GM20431 (cell line): Measurements from ENCODE around the gene RABGAP1L.
"Not testable (repeated sequence)": the region's sequence is repeated elsewhere in the genome, so short reads cannot be mapped to it uniquely, and the experiment has no call there.

Source experiments
- in situ Hi-C: fragments of 300-500 bp; cut with MseI, MboI; formaldehyde crosslinking; loops from one replicate; pipeline ENCODE4 v1.15.0; 2020; ENCODE audit warnings: low sequenced_read_pairs; ENCODE audit not compliant: unreplicated experiment

The RABGAP1L gene

DNA sequence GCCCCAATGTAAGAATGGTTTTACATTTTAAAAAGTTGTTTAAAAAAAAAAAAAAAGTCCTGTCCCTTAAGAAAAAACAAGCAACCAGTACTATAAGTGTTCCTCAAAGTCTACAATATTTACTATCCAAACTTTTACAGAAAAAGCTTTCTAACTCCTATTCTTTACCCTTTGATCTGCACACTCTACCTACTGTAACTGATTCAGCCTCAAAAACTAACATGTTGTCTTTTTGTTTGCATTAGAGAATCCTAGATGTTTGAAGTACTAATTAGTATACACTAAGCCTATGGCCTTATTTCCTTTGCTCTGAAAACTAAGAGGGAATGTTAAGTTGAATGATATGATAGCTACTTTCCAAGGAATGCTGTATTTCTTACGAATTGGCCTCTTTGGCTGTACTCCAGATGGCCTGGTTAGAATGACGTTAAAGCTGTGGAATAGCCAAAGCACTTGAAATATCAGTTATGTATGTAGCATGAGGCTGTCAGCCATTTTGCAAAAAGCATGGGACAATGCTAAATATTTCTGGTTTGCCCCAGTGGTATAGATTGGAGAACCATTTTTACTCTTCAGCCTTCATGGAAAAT, 523.2 kb downstream of the RABGAP1L start:
- in situ Hi-C loops, result no loop called here

DNA sequence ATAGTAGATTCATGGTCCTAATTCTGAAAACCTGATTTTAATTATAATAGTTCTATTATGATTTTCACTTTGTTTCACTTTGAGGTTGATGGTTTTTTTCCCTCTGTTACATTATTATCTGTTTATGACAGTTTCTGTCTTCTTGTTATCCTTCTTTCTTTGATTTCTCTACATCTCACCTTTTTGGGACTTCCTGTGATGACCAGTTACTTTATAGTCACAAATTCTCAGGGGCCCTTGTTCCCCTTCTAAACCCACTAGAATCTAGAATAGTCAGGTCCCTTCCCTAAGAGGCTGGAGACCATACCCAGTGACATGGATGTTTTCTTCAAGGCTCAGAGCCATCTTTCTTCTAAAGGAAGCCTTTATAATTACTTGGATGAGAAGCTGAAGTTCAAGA, 526.9 kb downstream of the RABGAP1L start:
- in situ Hi-C loops, result no loop called here

DNA sequence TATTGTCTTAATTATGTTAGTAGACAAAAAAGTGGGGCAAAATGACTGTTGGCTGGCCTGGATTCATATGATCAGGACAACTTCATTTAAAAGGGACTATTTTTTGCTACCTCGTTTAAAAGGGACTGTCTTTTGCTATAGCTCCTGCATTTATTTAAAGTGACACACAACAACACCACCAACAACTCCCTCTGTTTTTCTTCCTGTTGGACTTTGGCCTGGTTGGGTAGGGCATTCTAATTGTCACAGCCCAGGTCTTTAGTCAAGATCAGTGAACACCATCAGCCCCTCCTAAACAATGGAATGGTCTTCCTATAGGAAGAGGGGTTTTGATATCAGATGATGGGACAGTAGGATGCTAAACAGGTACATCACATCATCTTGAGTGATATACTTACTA, 530.2 kb downstream of the RABGAP1L start:
- in situ Hi-C loops, result no loop called here

DNA sequence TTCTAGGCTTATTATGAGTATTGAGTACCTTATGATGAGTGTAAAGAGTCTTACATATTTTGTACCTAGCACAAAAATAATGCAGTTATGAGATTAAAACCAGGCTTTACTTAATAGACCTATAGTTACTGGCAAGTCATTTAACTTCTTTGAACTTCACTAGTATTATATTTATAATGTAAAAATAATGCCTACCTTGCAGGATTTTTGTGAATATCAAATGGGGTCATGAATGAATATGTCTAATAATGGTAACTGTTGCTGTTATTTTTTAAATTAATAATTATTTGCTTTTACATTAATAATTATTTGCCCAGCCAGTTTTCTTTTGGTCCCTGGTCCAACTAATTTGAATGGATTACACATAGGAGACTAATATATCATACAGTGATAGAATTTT, 530.9 kb downstream of the RABGAP1L start:
- in situ Hi-C loops, result no loop called here

DNA sequence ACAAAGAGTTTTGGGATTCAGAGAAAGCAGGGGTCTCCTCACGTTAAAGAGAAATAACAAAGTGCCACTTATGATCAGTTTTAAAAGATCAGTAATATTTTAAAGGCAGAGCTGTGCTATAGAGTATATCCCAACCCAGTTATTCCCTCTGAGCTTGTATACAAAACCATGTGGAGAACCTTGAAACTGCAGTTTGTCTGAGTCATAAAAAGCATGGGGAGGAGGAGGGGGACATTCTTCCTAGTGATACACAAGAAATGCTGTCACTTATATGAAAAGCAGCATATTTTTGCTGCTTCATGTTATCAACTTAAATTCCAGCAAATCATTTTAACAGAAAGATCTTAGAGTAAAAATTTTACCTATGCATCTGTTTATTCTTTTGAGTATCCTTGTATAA, 533.0 kb downstream of the RABGAP1L start:
- in situ Hi-C loops, result no loop called here

DNA sequence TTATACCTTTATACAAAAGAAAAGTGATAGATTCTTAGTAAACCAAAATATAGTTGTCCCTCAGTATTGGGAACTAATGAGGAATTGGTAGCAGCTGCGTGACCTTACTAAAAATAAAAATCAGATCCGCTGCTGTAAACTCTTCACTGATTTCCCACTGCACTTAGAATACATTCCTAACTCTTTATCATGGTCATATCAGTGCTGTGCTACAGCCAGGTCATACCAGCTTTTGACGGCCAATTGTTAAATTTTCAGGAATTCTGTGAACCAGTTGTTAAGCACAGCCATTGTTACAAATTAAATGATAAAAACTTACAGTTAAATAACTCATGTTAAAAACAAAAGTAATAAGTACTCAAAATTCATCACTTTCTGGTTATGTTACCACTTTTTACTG, 533.8 kb downstream of the RABGAP1L start:
- in situ Hi-C loops, result no loop called here

DNA sequence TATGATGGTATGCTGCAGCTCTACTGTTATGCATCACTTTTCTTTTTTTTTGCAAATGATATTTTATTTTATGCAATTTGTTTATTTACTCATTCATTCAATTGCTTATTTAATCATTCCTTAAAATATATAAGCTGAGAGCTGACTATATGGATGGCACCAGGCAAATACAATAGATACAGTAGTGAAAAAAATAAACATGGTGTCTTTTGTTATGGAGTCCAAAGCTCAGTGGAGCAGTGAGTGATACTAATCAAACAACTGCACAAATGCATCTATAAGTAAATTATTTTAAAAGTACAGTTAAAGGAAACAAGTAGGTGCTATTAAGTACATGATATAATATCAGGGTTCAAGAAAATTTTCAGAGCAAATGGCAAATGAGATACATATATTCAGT, 534.2 kb downstream of the RABGAP1L start:
- in situ Hi-C loops, result not testable (repeated sequence)

DNA sequence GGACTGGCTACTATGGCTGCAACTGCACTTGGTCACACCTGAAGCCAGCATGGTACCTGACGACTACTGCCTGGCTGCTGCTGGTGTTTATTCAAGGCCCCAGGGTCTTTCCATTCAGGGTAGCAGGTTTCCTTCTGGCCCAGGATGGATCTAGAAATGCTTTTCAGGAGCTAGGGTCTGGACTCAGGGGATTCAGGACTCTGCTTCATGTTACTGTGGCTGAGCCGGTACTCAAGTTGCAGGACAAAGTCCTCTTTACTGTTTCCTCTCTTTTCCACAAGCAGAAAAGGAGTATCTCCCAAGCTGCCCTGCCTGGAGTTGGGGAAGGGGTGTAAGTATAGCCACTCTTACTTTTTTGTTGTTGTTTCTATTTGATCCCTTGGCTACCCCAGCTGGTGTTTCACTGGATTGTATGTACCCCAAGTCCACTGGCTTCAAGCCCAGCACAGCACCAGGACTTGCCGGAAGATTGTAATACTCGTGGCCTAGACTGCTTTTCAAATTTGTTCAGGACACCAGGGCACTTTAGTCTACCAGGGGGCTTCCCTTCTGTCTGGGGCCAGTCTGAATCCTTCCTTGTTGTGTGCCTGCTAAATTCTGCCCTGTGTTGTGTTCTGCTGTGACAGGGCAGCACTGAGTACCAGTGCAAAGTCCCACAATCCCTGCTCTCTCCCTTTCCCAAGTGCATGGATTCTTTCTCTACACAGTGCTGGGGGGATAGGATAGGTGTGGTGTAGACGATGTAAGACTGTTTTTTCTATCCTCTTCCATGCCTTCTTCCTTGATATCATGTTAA, 536.9 kb downstream of the RABGAP1L start:
- in situ Hi-C loops, result no loop called here

DNA sequence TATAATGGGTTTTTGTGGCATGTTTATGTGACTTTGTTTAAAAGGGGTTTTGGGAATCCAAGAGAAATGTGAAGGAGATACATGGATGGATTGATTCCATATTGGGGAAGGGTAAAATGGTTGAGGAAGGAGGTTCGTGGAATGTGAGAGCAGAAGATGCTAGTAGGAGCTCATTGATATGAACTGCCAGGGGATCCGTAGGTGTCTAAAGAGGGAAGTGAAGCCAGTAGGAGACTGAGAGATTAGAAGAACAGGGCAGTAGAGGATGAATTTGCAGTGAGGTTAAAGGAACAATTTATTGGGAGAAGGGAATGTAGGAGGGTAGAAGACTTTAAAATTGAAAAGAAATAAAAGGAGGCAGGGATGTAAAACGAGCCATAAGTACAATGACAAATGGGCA, 541.0 kb downstream of the RABGAP1L start:
- in situ Hi-C loops, result no loop called here

DNA sequence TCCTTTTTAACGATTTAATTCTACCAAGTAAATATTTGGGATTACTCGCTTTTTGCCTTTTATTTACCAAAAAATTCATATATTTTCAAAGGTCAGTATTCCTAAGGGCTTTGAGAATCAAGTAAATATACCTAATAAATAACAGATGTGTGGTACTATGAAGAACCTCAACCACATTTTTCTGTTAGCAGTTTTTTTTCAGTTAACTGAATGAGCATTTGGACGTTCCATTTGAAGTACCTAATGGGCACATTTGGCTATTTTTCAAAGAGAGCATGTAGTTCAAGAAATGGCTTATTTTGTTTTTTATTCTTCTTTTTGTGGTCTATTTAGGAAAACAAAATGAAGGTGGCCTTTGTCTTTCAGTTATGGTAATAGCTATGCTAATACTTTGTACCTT, 541.5 kb downstream of the RABGAP1L start:
- in situ Hi-C loops, result no loop called here

DNA sequence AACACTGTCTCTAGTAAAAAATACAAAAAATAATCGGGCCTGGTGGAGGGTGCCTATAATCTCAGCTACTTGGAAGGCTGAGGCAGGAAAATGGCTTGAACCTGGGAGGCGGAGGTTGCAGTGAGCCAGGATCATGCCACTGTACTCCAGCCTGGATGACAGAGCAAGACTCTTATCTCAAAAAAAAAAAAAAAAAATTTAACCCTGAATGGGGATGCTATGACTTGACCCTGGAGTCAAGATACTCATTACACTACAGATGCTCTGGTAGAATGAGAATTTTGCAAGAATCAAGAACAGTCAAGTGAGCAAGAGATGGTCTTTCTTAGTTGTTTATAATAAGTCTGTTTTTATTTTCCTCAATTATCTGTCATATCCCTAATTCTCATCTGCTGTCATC, 542.2 kb downstream of the RABGAP1L start:
- in situ Hi-C loops, result no loop called here

DNA sequence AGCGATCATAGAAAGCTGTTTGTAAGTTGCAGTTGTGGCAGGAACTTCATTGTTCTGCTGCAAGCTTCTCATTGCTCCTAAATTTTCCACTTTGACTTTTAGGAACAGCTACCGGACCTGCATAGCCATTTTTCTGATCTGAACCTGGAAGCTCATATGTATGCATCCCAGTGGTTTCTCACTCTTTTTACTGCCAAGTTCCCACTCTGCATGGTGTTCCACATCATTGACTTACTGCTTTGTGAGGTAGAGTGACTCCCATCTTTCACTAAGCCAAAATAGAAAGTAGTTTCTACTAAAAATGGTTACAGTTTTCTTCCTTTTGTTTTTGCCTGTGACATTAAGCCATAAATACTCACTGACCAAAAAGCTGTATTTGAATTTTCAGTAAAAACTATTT, 542.7 kb downstream of the RABGAP1L start:
- in situ Hi-C loops, result no loop called here

DNA sequence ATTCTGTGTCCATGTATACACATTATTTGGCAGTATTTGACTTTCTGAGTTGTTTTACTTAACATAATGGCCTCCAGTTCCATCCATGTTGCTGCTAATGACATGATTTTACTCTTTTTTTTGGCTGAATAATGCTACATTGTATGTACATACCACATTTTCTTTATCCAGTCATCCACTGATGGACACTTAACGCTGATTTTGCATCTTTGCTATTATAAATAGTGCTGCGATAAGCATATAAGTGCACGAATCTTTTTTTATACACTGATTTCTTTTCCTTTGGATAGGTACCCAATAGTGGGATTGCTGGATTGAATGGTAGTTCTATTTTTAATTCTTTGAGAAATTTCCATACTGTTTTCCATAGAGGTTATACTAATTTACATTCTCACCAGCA, 544.0 kb downstream of the RABGAP1L start:
- in situ Hi-C loops, result no loop called here

DNA sequence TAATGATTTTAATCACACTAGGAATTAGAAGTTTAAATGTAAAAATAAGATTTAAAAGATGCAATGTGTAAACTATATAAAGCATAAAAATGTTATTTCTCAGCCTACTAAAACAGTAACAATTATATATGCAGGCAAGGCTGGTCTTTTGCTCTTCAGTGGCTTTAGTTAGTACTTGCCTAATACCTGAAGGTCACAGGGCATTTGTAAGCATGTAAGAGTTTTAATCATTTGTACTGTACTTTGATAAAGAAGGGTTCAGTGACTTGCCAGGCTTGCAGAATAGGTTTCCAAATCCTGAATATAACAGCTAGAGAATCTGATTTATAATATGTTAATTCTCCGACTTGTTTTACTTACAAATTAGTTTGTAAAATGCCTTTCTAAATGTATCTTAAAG, 545.0 kb downstream of the RABGAP1L start:
- in situ Hi-C loops, result no loop called here

DNA sequence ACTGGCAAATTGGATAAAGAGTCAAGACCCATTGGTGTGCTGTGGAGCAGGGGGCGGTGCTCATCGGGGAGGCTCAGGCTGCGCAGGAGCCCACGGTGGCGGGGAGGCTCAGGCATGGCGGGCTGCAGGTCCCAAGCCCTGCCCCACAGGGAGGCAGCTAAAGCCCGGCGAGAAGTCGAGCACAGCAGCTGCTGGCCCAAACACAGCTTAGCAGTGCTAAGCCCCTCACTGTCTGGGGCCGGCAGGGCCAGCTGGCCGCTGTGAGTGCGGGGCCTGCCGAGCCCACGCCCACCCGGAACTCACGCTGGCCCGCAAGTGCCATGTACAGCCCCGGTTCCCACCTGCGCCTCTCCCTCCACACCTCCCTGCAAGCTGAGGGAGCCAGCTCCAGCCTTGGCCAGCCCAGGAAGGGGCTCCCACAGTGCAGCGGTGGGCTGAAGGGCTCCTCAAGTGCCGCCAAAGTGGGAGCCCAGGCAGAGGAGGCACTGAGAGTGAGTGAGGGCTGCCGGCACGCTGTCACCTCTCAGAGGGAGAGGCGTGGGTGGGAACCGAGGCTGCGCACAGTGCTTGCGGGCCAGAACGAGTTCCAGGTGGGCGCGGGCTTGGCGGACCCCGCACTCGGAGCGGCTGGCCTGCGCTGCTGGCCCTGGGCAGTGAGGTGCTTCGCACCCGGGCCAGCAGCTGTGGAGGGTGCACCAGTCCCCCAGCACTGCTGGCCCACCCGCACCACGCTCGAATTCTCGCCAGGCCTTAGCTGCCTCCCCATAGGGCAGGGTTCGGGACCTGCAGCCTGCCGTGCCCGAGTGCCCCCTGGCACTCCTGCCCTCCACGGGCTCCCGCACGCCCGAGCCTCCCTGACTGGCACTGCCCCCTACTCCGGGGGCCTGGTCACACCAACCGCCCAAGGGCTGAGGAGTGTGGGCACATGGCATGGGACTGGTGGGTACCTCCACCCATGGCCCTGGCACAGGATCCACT, 551.8 kb downstream of the RABGAP1L start:
- in situ Hi-C loops, result no loop called here

DNA sequence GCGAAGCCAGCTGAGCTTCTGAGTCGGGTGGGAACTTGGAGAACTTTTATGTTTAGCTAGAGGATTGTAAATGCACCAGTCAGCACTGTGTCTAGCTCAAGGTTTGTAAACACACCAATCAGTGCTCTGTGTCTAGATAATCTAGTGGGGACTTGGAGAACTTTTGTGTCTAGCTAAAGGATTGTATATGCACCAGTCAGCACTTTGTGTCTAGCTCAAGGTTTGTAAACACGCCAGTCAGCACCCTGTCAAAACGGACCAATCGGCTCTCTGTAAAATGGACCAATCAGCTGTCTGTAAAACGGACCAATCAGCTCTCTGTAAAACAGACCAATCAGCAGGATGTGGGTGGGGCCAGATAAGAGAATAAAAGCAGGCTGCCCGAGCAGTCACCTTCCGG, 552.5 kb downstream of the RABGAP1L start:
- in situ Hi-C loops, result not testable (repeated sequence)

DNA sequence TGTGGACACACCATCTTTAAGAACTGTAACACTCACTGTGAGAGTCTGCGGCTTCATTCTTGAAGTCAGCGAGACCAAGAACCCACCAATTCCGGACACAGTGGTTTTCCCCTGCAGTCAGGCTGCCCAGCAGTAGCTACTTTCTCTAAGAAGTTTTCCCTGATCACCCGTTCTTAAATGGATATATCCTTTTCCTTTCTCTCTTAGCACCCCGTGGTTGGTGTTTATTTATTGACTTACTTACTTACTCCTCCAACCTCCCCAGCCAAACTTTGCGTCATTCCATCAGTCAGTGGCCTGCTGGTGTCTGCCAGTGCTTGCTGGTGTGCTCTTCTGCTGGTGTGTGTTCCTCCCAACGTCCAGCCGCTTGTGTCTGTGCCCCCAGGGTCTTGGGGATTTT, 553.2 kb downstream of the RABGAP1L start:
- in situ Hi-C loops, result no loop called here

DNA sequence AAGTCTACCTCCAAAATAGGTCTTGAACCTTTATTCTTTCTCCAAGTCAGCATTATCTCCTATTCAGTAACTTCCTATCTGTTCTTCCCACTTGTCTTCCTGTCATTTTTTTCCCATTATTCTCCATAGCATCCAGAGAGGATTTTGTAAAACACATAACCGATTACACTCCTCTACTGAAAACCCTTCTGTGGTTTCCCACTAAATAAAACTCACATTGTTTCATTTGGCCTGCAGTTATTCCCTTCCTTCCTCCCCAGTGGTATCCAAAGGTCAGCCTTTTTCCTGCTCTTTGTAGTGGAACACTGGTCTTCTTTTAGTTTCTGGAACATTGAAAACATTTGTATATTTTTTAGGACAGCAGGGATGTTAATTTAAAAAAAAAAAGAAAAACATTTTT, 554.5 kb downstream of the RABGAP1L start:
- in situ Hi-C loops, result no loop called here

DNA sequence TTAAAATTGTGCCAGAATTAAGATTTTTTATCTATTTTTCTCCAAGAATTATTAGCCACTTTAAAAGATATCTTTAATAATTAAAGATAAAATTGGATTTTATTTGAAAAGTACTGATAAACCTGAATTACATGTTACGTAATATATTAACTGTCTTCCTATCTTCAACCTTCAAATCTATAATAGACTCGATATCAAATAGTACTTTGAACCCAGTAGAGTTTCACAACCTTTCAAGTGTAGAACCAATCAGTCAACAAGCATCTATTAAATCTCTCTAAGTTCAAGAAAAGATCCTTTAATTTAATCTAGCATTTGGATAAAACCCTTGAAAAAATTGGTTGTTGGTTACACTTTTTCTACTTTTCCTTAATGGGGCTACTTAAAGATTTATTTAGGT, 559.9 kb downstream of the RABGAP1L start:
- in situ Hi-C loops, result no loop called here

DNA sequence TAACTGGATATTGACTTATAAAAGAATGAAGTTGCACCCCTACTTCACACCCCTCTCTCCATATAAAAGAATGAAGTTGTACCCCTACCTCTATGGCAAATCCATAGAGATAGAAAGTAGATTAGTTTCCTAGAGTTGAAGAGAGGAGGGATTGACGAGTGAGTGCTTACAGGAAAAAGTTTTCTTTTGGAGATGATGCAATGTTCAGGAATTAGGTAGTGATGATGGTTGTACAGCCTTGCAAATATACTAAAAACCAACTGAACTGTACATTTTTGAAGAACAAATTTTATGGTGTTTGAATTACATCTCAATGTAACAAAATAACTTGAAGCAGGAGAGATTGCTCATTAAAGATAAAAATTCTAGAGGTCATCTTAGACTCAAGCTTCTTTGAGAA, 561.3 kb downstream of the RABGAP1L start:
- in situ Hi-C loops, result no loop called here

DNA sequence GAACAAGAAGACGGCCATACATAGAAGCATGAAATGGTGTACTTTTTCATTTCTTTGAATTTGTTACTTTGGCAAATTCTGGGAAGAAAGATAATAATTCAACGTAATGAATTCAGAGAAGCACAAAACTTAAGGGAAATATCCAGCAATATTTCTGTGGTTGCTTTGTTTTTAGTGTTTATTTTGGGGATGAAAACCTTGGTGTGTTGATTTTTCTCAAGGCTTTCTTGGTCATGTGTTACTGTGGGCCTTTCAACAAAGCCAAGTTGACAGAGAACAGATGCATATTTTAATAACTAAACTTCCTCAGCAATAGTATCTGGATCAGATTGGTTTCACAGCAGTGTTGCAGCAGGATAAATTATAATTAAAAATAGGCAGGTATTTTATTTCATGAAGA, 561.9 kb downstream of the RABGAP1L start:
- in situ Hi-C loops, result no loop called here
